B cell (primary cell): Measurements from ENCODE around the gene MARCHF4.

ENCODE experiments used
- EZH2 ChIP-seq: IDR thresholded peaks from 2 replicates; pipeline ENCODE4 v1.6.1; 2012; ENCODE audit warnings: borderline replicate concordance, low read depth, mild to moderate bottlenecking, moderate library complexity, low read length; ENCODE audit not compliant: insufficient read depth, poor library complexity, severe bottlenecking
- TF ChIP-seq, protein P1 (sequence below): fragments of 200-600 bp; IDR thresholded peaks from one replicate; pipeline ENCODE4 v1.8.0; 2022; ENCODE audit warnings: antibody characterized with exemption, mild to moderate bottlenecking

DNA sequence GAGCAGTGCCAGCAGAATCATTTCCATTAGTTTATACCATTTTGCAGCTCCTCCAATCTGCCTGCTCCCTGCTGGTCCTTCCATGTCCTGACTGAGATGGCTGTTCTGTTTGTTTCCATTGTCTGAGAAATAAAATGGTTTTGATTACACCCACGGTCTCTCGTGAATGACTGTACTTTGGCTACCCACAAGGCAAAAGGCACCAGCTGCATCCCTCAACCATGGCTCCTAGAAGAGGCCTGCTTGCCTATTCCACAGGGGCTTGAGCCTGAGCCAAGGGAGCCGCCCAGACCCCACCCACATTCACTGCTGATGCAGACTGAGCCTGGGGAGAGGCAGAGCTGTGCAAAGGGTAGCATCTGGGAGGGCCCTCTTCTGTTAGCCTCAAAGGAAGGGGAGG lies 31.2 kb downstream of the MARCHF4 start:
- TF ChIP-seq, protein P1, sequence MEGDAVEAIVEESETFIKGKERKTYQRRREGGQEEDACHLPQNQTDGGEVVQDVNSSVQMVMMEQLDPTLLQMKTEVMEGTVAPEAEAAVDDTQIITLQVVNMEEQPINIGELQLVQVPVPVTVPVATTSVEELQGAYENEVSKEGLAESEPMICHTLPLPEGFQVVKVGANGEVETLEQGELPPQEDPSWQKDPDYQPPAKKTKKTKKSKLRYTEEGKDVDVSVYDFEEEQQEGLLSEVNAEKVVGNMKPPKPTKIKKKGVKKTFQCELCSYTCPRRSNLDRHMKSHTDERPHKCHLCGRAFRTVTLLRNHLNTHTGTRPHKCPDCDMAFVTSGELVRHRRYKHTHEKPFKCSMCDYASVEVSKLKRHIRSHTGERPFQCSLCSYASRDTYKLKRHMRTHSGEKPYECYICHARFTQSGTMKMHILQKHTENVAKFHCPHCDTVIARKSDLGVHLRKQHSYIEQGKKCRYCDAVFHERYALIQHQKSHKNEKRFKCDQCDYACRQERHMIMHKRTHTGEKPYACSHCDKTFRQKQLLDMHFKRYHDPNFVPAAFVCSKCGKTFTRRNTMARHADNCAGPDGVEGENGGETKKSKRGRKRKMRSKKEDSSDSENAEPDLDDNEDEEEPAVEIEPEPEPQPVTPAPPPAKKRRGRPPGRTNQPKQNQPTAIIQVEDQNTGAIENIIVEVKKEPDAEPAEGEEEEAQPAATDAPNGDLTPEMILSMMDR: no peak
- no peak for TF ChIP-seq EZH2
